Colonic mucosa (tissue), 4 donors: ENCODE measurements around the gene FCRL2. TPM values are rescaled to one million over a fixed set of nuclear protein-coding genes. Genes with fewer than 3 reads are reported as not detected.

Experiments
- DNase-seq: peaks from one replicate; pipeline ENCODE4 v3.0.0-alpha.2; 2020
- H3K27ac ChIP-seq: fragments of 200-600 bp; one replicate; pipeline ENCODE4 v1.8.0; 2021
- H3K27me3 ChIP-seq: fragments of 200-600 bp; one replicate; pipeline ENCODE4 v1.8.0; 2021
- H3K36me3 ChIP-seq: fragments of 200-600 bp; one replicate; pipeline ENCODE4 v1.8.0; 2021
- H3K4me1 ChIP-seq: fragments of 200-600 bp; one replicate; pipeline ENCODE4 v1.8.0; 2021; ENCODE audit warnings: mild to moderate bottlenecking
- H3K4me3 ChIP-seq: fragments of 200-600 bp; one replicate; pipeline ENCODE4 v1.8.0; 2021
- H3K9ac ChIP-seq, 2 donors: one replicate each; pipeline ENCODE4 v1.7.0; 2013; ENCODE audit warnings: control low read depth in 2 of 2, low read depth in 2 of 2, low read length in 2 of 2
- H3K9me3 ChIP-seq: fragments of 200-600 bp; one replicate; pipeline ENCODE4 v1.8.0; 2021
- intact Hi-C: fragments of 100-400 bp; cut with DNase I; formaldehyde crosslinking; loops from one replicate; pipeline ENCODE4 v1.14.1; 2022
- total RNA-seq, 2 donors: library from RNA; stranded (reverse); fragmentation: NEBNext Ultra II Directional in 1 of 2; extraction: Animal tissue kit (Norgen Biotek cat#: 25700) in 1 of 2; gene quantifications; one replicate each; pipeline ENCODE4 v1.2.1, GENCODE V29; 2021
- TF ChIP-seq, protein P1 (sequence below): fragments of 200-600 bp; IDR thresholded peaks from one replicate; pipeline ENCODE4 v1.8.0; 2022; ENCODE audit warnings: antibody characterized with exemption, mild to moderate bottlenecking
- donor health status: healthy.
- donor health status: DM: no; HTN: no; CAD: no.
- donor health status: DM: no; HTN: no; CAD: no.

FCRL2 gene
- total RNA-seq, 2 donors from 2014 or later, result 0.10 to 0.40 TPM

DNA sequence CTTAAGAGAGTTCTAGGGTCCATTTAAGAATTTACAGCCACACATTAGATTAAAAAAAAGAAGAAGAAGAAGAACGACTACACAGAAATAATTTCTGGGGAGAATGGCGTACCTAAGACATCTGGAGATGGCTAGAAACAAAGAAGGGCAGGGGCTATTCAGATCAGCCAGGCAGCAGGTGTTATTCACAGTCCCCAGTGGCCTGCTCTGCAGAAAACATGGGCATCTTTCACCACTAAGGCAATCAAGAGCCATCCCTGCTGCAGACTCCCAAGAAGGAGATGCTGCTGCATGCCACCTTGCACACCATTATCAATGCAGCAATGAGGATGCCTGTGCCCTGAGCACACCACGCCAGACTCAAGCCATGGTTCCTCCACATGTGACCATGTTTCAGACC is 7.9 kb upstream of the FCRL2 start:
- H3K9ac ChIP-seq, result no peak overlapping the region
- H3K4me3 ChIP-seq, result no peak overlapping the region
- H3K9me3 ChIP-seq, result no peaks in the 10 kb centered on the region
- H3K27ac ChIP-seq, result no peak overlapping the region
- TF ChIP-seq, protein P1, sequence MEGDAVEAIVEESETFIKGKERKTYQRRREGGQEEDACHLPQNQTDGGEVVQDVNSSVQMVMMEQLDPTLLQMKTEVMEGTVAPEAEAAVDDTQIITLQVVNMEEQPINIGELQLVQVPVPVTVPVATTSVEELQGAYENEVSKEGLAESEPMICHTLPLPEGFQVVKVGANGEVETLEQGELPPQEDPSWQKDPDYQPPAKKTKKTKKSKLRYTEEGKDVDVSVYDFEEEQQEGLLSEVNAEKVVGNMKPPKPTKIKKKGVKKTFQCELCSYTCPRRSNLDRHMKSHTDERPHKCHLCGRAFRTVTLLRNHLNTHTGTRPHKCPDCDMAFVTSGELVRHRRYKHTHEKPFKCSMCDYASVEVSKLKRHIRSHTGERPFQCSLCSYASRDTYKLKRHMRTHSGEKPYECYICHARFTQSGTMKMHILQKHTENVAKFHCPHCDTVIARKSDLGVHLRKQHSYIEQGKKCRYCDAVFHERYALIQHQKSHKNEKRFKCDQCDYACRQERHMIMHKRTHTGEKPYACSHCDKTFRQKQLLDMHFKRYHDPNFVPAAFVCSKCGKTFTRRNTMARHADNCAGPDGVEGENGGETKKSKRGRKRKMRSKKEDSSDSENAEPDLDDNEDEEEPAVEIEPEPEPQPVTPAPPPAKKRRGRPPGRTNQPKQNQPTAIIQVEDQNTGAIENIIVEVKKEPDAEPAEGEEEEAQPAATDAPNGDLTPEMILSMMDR, result no peak
- H3K36me3 ChIP-seq, result no peaks in the 10 kb centered on the region
- intact Hi-C loops, result no loop called here
- H3K27me3 ChIP-seq, result no peaks in the 10 kb centered on the region
- H3K4me1 ChIP-seq, result no peaks in the 10 kb centered on the region
- DNase-seq, result no peak

DNA sequence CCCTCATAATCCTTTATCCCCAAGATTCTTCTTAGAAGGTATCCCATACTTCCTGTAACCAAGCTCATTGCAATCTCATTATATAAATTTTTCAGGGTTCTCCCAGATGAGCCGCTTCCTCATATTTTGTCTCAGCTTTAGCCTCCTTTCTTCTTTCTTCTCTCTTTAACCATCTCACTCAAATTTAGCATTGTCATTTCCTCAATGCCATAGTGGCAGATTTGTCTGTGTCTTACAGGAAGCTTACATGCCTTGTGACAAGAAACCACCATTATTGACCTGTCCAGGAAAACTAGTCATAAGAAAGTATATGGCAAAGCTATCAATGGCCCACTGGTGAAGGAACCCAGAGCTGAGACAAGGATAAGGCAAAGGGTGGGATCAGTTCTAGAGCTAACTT is 6.0 kb upstream of the FCRL2 start:
- Histone ChIP-seq H3K27ac (no peak overlapping the region), H3K4me1 (no peaks in the 10 kb centered on the region), H3K9ac (no peak overlapping the region), H3K36me3 (no peaks in the 10 kb centered on the region), H3K27me3 (no peaks in the 10 kb centered on the region), H3K4me3 (no peak overlapping the region), H3K9me3 (no peaks in the 10 kb centered on the region)
- DNase-seq, result no peak
- intact Hi-C loops, result no loop called here
- TF ChIP-seq, protein P1, result no peak

DNA sequence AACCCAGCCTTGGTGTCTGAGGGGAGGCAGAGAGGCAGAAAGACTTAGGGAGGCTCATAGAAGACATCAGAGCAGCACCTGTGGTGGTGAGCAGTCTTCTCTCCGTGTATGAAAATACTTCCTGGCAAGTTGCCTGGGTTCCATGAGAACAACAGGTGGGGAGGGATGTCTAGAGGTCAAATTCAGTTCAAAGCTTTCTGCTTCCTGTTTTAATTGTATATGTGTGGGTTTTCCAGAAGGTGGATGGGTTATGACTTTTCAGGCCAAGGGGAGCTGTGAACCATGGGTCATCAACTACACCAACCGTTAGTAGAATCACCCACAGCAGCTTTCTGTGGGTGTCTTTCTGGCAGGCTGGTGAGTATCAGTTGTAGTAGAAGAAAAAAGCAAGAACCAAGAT is 4.1 kb upstream of the FCRL2 start:
- H3K4me3 ChIP-seq, result no peak overlapping the region
- H3K27me3 ChIP-seq, result no peaks in the 10 kb centered on the region
- no peaks in the 10 kb centered on the region for H3K9me3 ChIP-seq
- no peak overlapping the region for H3K9ac ChIP-seq
- intact Hi-C loops, result no loop called here
- TF ChIP-seq, protein P1, result no peak
- no peaks in the 10 kb centered on the region for H3K36me3 ChIP-seq
- no peak overlapping the region for H3K27ac ChIP-seq
- peak; percentile 42 for DNase-seq
- H3K4me1 ChIP-seq, result peaks cover 5% of the 10 kb centered on the region

DNA sequence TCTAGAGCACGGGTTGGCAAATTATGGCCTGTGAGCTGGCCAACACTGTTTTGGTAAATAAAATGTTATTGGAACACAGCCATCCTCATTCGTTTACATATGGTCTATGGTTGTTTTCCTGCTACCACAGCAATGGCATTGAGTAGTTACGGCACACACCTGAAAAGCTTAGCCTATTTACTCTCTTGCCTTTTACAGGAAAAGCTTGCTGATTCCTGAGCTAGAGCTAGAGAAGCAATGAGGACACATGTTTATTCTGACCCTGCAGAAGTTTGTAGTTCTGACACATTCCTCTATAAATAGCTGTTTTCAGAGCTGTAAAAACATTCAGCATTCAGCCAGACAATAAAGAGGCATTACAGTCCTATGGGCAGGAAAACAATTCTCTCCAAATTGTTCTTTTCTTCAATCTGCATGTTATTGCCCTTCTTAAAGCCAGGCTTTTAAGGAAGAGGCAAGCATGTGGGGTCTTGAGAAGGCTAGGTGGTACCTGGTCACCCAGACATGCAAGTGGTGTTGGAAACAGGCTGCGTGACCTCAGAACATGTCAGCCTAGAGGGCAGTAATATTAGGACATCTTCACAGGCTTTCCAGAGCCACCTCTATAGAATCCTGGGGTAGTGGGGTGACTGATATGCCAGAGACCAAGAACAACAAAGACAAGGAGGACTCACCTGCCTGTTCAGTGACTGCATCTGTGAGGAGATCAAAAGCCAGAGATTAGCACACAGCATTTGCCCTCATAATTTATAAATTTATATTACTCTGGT is 1.6 kb downstream of the FCRL2 start:
- DNase-seq, result no peak
- TF ChIP-seq, protein P1, result no peak
- no peaks in the 10 kb centered on the region for H3K27me3 ChIP-seq
- H3K9ac ChIP-seq, result peak overlapping the region in 1 of 2 donors; percentile 28
- intact Hi-C loops, result loop anchor here (10.0 kb wide), 1 partner anchor 170 kb away; no protein-coding TSS in a partner anchor
- no peaks in the 10 kb centered on the region for H3K9me3 ChIP-seq
- H3K4me1 ChIP-seq, result peaks cover 5% of the 10 kb centered on the region
- H3K36me3 ChIP-seq, result no peaks in the 10 kb centered on the region
- no peak overlapping the region for H3K4me3 ChIP-seq
- peak overlapping the region; percentile 71 for H3K27ac ChIP-seq

DNA sequence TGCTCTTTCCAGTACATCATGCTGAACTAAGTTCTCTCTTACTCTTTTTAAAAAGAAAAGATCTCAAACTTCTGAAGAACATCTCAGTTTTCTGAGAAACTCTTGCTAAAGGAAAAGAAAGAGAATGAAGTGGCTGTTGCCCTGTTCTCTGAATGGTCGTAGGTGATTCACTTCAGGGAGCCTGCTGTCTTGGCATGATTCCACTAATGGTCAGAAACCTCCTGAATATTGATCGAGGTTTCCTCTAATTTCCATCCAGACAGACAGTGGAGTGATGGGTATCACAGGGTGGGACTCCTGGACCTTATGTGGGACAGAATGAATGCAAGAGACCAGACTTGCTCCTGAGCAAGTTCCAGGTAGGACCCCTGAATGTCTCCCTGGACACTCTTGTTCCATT is 2.5 kb downstream of the FCRL2 start:
- Histone ChIP-seq H3K4me3 (no peak overlapping the region), H3K36me3 (no peaks in the 10 kb centered on the region), H3K4me1 (peaks cover 5% of the 10 kb centered on the region), H3K9ac (no peak overlapping the region), H3K9me3 (no peaks in the 10 kb centered on the region), H3K27me3 (no peaks in the 10 kb centered on the region), H3K27ac (peak overlapping the region; percentile 71)
- intact Hi-C loops, result loop anchor here (10.0 kb wide), 1 partner anchor 170 kb away; no protein-coding TSS in a partner anchor
- DNase-seq, result no peak
- TF ChIP-seq, protein P1, result no peak
